IMR-90 (cell line): ENCODE data around the gene LRRC72. TPM values are rescaled to one million over a fixed set of nuclear protein-coding genes. Genes with fewer than 3 reads are reported as not detected.

Source experiments
- ATAC-seq: fragments of 200-7000 bp; cut with Tn5 transposase; 2 replicates; pipeline ENCODE4 v1.9.1; 2020; ENCODE audit warnings: low read depth, mild to moderate bottlenecking, moderate library complexity
- BruUV-seq: library from RNA; stranded (reverse); fragments of 400-500 nt; replicated peaks from 2 replicates; lab custom pipeline; 2021; lab: Mats Ljungman, UMichigan
- CTCF ChIA-PET: fragments of 300-600 bp; formaldehyde crosslinking; extraction: SDS; loops from one replicate; lab custom pipeline; 2021; ENCODE audit warnings: antibody characterized with exemption; lab: Yijun Ruan, JAX
- POLR2A ChIA-PET: fragments of 300-600 bp; sonication (Branson Sonifier 250); formaldehyde crosslinking; loops from one replicate; lab custom pipeline; 2022; ENCODE audit warnings: antibody characterized with exemption; ENCODE audit not compliant: unreplicated experiment; lab: Charles Lee
- DNase-seq: peaks from one replicate; pipeline ENCODE4 v3.0.0; 2013
- H2AFZ ChIP-seq: replicated peaks from 2 replicates; pipeline ENCODE3; 2013; ENCODE audit warnings: low read length, mild to moderate bottlenecking; ENCODE audit not compliant: poor library complexity
- H2AK5ac ChIP-seq: 2 replicates; pipeline ENCODE4 v1.6.1; 2013; ENCODE audit warnings: low read depth, low read length, inconsistent platforms
- H2AK9ac ChIP-seq: replicated peaks from 2 replicates; pipeline ENCODE3; 2013; ENCODE audit warnings: mild to moderate bottlenecking, low read depth, low read length, moderate library complexity; ENCODE audit not compliant: poor library complexity
- H2BK120ac ChIP-seq: 2 replicates; pipeline ENCODE4 v1.6.1; 2013; ENCODE audit warnings: low read depth, low read length, inconsistent platforms
- H2BK15ac ChIP-seq: 3 replicates; pipeline ENCODE4 v1.6.1; 2013; ENCODE audit warnings: low read depth, low read length, inconsistent platforms
- H2BK20ac ChIP-seq: 2 replicates; pipeline ENCODE4 v1.6.1; 2013; ENCODE audit warnings: low read depth, mild to moderate bottlenecking, inconsistent platforms, low read length, moderate library complexity
- H2BK5ac ChIP-seq: 2 replicates; pipeline ENCODE4 v1.6.1; 2013; ENCODE audit warnings: mild to moderate bottlenecking, low read depth, low read length, inconsistent platforms; ENCODE audit not compliant: poor library complexity, severe bottlenecking
- H3K14ac ChIP-seq: replicated peaks from 2 replicates; pipeline ENCODE4 v1.6.1; 2013; ENCODE audit warnings: low read depth, low read length, inconsistent platforms
- H3K18ac ChIP-seq: 2 replicates; pipeline ENCODE4 v1.6.1; 2013; ENCODE audit warnings: low read depth, low read length, control low read depth
- H3K23ac ChIP-seq: 2 replicates; pipeline ENCODE4 v1.6.1; 2013; ENCODE audit warnings: low read depth, low read length, inconsistent platforms
- H3K27ac ChIP-seq: 2 replicates; pipeline ENCODE4 v1.5.1; 2013; ENCODE audit warnings: mild to moderate bottlenecking, control low read depth, low read length; ENCODE audit not compliant: insufficient read depth
- H3K27me3 ChIP-seq: 2 replicates; pipeline ENCODE4 v1.6.1; 2013; ENCODE audit warnings: low read length; ENCODE audit not compliant: control insufficient read depth, insufficient read depth
- H3K36me3 ChIP-seq: 2 replicates; pipeline ENCODE4 v1.6.1; 2013; ENCODE audit warnings: low read length, mixed read lengths; ENCODE audit not compliant: control insufficient read depth, insufficient read depth
- H3K4ac ChIP-seq: 2 replicates; pipeline ENCODE4 v1.6.1; 2013; ENCODE audit warnings: low read depth, low read length, inconsistent platforms
- H3K4me1 ChIP-seq: 2 replicates; pipeline ENCODE4 v1.6.1; 2013; ENCODE audit warnings: low read length, mixed read lengths; ENCODE audit not compliant: control insufficient read depth, insufficient read depth
- H3K4me2 ChIP-seq: 2 replicates; pipeline ENCODE4 v1.6.1; 2013; ENCODE audit warnings: low read depth, mild to moderate bottlenecking, control low read depth, low read length, moderate library complexity
- H3K4me3 ChIP-seq: 2 replicates; pipeline ENCODE4 v1.5.1; 2013; ENCODE audit warnings: low read depth, mild to moderate bottlenecking, control low read depth, low read length, moderate library complexity; ENCODE audit not compliant: insufficient read depth
- H3K56ac ChIP-seq: 2 replicates; pipeline ENCODE4 v1.6.1; 2013; ENCODE audit warnings: low read length, inconsistent platforms; ENCODE audit not compliant: insufficient read depth; ENCODE audit errors: extremely low read depth
- H3K79me1 ChIP-seq, 2 experiments: 2 replicates each; pipeline ENCODE4 v1.6.1; 2013; ENCODE audit warnings: low read length in 2 of 2, inconsistent platforms in 1 of 2, low read depth in 1 of 2
- H3K9ac ChIP-seq: 2 replicates; pipeline ENCODE4 v1.6.1; 2013; ENCODE audit warnings: low read depth, low read length, control low read depth
- H3K9me1 ChIP-seq: 2 replicates; pipeline ENCODE4 v1.6.1; 2013; ENCODE audit warnings: low read length, inconsistent platforms; ENCODE audit not compliant: insufficient read depth
- H3K9me3 ChIP-seq: 2 replicates; pipeline ENCODE4 v1.6.1; 2013; ENCODE audit warnings: low read length; ENCODE audit not compliant: control insufficient read depth, insufficient read depth
- H4K20me1 ChIP-seq: 2 replicates; pipeline ENCODE4 v1.6.1; 2013; ENCODE audit warnings: low read length, inconsistent platforms; ENCODE audit not compliant: insufficient read depth
- H4K5ac ChIP-seq: 2 replicates; pipeline ENCODE4 v1.6.1; 2013; ENCODE audit warnings: mild to moderate bottlenecking, low read depth, low read length, control low read depth
- H4K8ac ChIP-seq, 2 experiments: 2 replicates each; pipeline ENCODE4 v1.6.1; 2013; ENCODE audit warnings: low read depth in 2 of 2, low read length in 2 of 2, control low read depth in 1 of 2, inconsistent platforms in 1 of 2
- H4K91ac ChIP-seq: 2 replicates; pipeline ENCODE4 v1.6.1; 2013; ENCODE audit warnings: low read depth, low read length, inconsistent platforms; ENCODE audit not compliant: insufficient read depth
- BHLHE40 ChIP-seq: fragments of 150-350 bp; IDR thresholded peaks from 2 replicates; pipeline ENCODE4 v1.6.1; 2016; ENCODE audit warnings: mild to moderate bottlenecking, low read depth, low read length
- CEBPB ChIP-seq: IDR thresholded peaks from 2 replicates; pipeline ENCODE4 v1.6.1; 2012; ENCODE audit warnings: low read depth, low read length, improper control_type of control experiment
- CHD1 ChIP-seq: IDR thresholded peaks from 2 replicates; pipeline ENCODE4 v1.6.1; 2012; ENCODE audit warnings: low read depth, low read length, improper control_type of control experiment
- FOS ChIP-seq: fragments of 150-350 bp; IDR thresholded peaks from 2 replicates; pipeline ENCODE4 v1.6.1; 2016; ENCODE audit warnings: low read depth, low read length
- MAFK ChIP-seq: IDR thresholded peaks from 2 replicates; pipeline ENCODE4 v1.6.1; 2012; ENCODE audit warnings: low read depth, low read length, improper control_type of control experiment
- MAZ ChIP-seq: IDR thresholded peaks from 2 replicates; pipeline ENCODE4 v1.6.1; 2012; ENCODE audit warnings: low read depth, mild to moderate bottlenecking, low read length, improper control_type of control experiment, moderate library complexity, borderline replicate concordance
- MXI1 ChIP-seq: IDR thresholded peaks from 2 replicates; pipeline ENCODE4 v1.6.1; 2012; ENCODE audit warnings: low read depth, mild to moderate bottlenecking, low read length, moderate library complexity, borderline replicate concordance
- NFE2L2 ChIP-seq: fragments of 150-350 bp; IDR thresholded peaks from 2 replicates; pipeline ENCODE4 v1.6.1; 2016; ENCODE audit warnings: low read depth, mild to moderate bottlenecking, low read length
- POLR2A ChIP-seq: IDR thresholded peaks from 2 replicates; pipeline ENCODE4 v1.6.1; 2012; ENCODE audit warnings: mild to moderate bottlenecking, low read depth, low read length
- RAD21 ChIP-seq: IDR thresholded peaks from 2 replicates; pipeline ENCODE4 v1.6.1; 2012; ENCODE audit warnings: low read length, improper control_type of control experiment
- RFX5 ChIP-seq: IDR thresholded peaks from 2 replicates; pipeline ENCODE4 v1.8.0; 2012; ENCODE audit warnings: low read depth, mild to moderate bottlenecking, low read length, moderate library complexity
- SMC3 ChIP-seq: fragments of 150-350 bp; IDR thresholded peaks from 2 replicates; pipeline ENCODE4 v1.6.1; 2016; ENCODE audit warnings: low read depth, mild to moderate bottlenecking, antibody characterized with exemption, low read length, moderate library complexity
- WGBS, 2 experiments: methylation state at CpG; one replicate each; pipeline versions ENCODE4 v1.1.5 to v1.1.7; 2013; ENCODE audit warnings: missing lambda C conversion rate in 2 of 2; ENCODE audit not compliant: insufficient read length in 1 of 2; ENCODE audit errors: extremely low coverage in 2 of 2; 5-methylcytosine and 5-hydroxymethylcytosine counted together
- dilution Hi-C: fragments of 300-500 bp; cut with HindIII; formaldehyde crosslinking; loops from one replicate; pipeline ENCODE4 v1.14.3; 2018; ENCODE audit warnings: low sequenced_read_pairs; ENCODE audit not compliant: unreplicated experiment
- in situ Hi-C: fragments of 300-500 bp; cut with MboI; formaldehyde crosslinking; loops from 3 replicates; pipeline ENCODE4 v1.14.3; 2019; ENCODE audit warnings: low sequenced_read_pairs, inconsistent platforms, mixed read lengths
- intact Hi-C: fragments of 100-400 bp; cut with micrococcal nuclease; formaldehyde crosslinking; loops from 2 replicates; pipeline ENCODE4 v1.10.0; 2022
- polyA plus RNA-seq, 3 experiments: library from polyadenylated mRNA; depleted of rRNA; stranded (reverse); fragments of >200 nt; gene quantifications; 2 replicates each; pipeline ENCODE4 v1.2.3, GENCODE V29; 2012; ENCODE audit warnings: low replicate concordance in 1 of 3
- total RNA-seq: library from RNA; depleted of rRNA; stranded (reverse); fragments of >200 nt; gene quantifications from 2 replicates; pipeline ENCODE4 v1.2.3, GENCODE V29; 2012
- TF ChIP-seq, protein P1 (sequence below): conservative IDR thresholded peaks from 2 replicates; pipeline ENCODE4 v1.5.1; 2012; ENCODE audit warnings: mild to moderate bottlenecking, low read depth, low read length, improper control_type of control experiment
- TF ChIP-seq, protein P2 (sequence below): fragments of 150-350 bp; IDR thresholded peaks from 2 replicates; pipeline ENCODE4 v1.6.1; 2016; ENCODE audit warnings: low read depth, mild to moderate bottlenecking, low read length, moderate library complexity, borderline replicate concordance
- TF ChIP-seq, protein P3 (sequence below): fragments of 150-350 bp; IDR thresholded peaks from 2 replicates; pipeline ENCODE4 v1.6.1; 2017; ENCODE audit warnings: mild to moderate bottlenecking, antibody characterized with exemption, low read length, low read depth

The LRRC72 gene
- total and polyA plus RNA-seq, 2 of the 4 experiments (the other 2 are of a cell fraction) = not detected

DNA sequence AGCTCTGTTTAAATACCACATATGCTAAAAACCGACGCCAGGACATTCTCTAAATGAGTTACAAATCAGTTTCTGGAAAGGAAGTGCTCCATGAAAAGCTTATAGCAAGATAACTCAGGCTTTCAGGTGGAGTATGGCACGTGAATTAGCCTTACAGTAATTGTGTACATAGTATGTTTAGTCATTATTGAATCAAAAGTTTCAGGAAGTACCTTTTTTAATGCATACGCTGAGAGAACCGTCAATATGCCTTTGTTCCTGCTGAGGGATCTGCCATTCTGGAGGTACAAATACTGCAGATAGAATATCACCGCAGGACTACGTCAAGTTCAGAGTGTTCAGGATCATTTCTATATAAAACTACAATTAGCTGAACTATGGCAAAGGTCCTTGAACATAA is 73.2 kb downstream of the LRRC72 start:
- BruUV-seq = no TSS peak

More for the DNA sequence above, 73.2 kb downstream of the LRRC72 start:
- CTCF ChIA-PET = no interaction called here
- H4K5ac ChIP-seq = no peak overlapping the region
- no peak overlapping the region for H3K4ac ChIP-seq
- H3K14ac ChIP-seq = no peak overlapping the region
- H3K4me1 ChIP-seq = no peaks in the 10 kb centered on the region
- POLR2A ChIA-PET = no interaction called here
- no peaks in the 10 kb centered on the region for H4K20me1 ChIP-seq
- no peak overlapping the region for H2AK5ac ChIP-seq
- peaks cover 18% of the 10 kb centered on the region for H3K36me3 ChIP-seq
- H3K27me3 ChIP-seq = no peaks in the 10 kb centered on the region
- H2AK9ac ChIP-seq = no peak overlapping the region
- H4K8ac ChIP-seq = no peak overlapping the region
- H2BK5ac ChIP-seq = no peak overlapping the region
- dilution Hi-C loops = no loop called here
- H2AFZ ChIP-seq = no peak overlapping the region
- H3K9me1 ChIP-seq = no peaks in the 10 kb centered on the region
- TF ChIP-seq MAZ (no peak), RAD21 (no peak), RFX5 (no peak), MAFK (no peak), FOS (no peak), CHD1 (no peak), BHLHE40 (no peak), CEBPB (no peak), POLR2A (no peak), SMC3 (no peak), MXI1 (no peak), NFE2L2 (no peak)
- TF ChIP-seq, protein P1, sequence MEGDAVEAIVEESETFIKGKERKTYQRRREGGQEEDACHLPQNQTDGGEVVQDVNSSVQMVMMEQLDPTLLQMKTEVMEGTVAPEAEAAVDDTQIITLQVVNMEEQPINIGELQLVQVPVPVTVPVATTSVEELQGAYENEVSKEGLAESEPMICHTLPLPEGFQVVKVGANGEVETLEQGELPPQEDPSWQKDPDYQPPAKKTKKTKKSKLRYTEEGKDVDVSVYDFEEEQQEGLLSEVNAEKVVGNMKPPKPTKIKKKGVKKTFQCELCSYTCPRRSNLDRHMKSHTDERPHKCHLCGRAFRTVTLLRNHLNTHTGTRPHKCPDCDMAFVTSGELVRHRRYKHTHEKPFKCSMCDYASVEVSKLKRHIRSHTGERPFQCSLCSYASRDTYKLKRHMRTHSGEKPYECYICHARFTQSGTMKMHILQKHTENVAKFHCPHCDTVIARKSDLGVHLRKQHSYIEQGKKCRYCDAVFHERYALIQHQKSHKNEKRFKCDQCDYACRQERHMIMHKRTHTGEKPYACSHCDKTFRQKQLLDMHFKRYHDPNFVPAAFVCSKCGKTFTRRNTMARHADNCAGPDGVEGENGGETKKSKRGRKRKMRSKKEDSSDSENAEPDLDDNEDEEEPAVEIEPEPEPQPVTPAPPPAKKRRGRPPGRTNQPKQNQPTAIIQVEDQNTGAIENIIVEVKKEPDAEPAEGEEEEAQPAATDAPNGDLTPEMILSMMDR = no peak
- TF ChIP-seq, protein P2, sequence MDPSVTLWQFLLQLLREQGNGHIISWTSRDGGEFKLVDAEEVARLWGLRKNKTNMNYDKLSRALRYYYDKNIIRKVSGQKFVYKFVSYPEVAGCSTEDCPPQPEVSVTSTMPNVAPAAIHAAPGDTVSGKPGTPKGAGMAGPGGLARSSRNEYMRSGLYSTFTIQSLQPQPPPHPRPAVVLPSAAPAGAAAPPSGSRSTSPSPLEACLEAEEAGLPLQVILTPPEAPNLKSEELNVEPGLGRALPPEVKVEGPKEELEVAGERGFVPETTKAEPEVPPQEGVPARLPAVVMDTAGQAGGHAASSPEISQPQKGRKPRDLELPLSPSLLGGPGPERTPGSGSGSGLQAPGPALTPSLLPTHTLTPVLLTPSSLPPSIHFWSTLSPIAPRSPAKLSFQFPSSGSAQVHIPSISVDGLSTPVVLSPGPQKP = no peak
- TF ChIP-seq, protein P3, sequence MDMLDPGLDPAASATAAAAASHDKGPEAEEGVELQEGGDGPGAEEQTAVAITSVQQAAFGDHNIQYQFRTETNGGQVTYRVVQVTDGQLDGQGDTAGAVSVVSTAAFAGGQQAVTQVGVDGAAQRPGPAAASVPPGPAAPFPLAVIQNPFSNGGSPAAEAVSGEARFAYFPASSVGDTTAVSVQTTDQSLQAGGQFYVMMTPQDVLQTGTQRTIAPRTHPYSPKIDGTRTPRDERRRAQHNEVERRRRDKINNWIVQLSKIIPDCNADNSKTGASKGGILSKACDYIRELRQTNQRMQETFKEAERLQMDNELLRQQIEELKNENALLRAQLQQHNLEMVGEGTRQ = no peak
- no peak overlapping the region for H3K18ac ChIP-seq
- no peak overlapping the region for H3K4me3 ChIP-seq
- intact Hi-C loops = loop anchor here (5.0 kb wide), 1 partner anchor 547 kb away; no protein-coding TSS in a partner anchor
- in situ Hi-C loops = loop anchor here (25.0 kb wide), 1 partner anchor 312 kb away; no protein-coding TSS in a partner anchor
- H3K9me3 ChIP-seq = no peaks in the 10 kb centered on the region
- H4K91ac ChIP-seq = no peak overlapping the region
- no peak overlapping the region for H3K23ac ChIP-seq
- H2BK120ac ChIP-seq = no peak overlapping the region
- no CpG with 5 or more reads among the region's 7 CpGs for WGBS, 2 experiments
- no peak overlapping the region for H2BK15ac ChIP-seq
- H3K56ac ChIP-seq = no peak overlapping the region
- no peak overlapping the region for H3K27ac ChIP-seq
- no peak overlapping the region for H3K4me2 ChIP-seq
- H2BK20ac ChIP-seq = no peak overlapping the region
- H3K9ac ChIP-seq = no peak overlapping the region
- ATAC-seq (no peak), DNase-seq (no peak)
- H3K79me1 ChIP-seq = no peaks in the 10 kb centered on the region
